T-helper 22 cell (primary cell): Measurements from ENCODE around the gene TCF7L2.

Experiments used
- DNase-seq: peaks from one replicate; pipeline ENCODE4 v3.0.0-alpha.2; 2020; ENCODE audit warnings: low read depth

Gene TCF7L2

GRCh38 chr10:113000442-113000841 is 50.4 kb downstream of the TCF7L2 start:
- DNase-seq, result no peak

- DNase-seq, result no peak
Measured at GRCh38 chr10:113000876-113001598, 51.0 kb downstream of the TCF7L2 start.

GRCh38 chr10:113001599-113002448 is 51.8 kb downstream of the TCF7L2 start:
- DNase-seq, result no peak

GRCh38 chr10:113002449-113002777 is 52.4 kb downstream of the TCF7L2 start:
- DNase-seq, result no peak

GRCh38 chr10:113003052-113003451 is 53.0 kb downstream of the TCF7L2 start:
- DNase-seq, result no peak

- no peak for DNase-seq
Measured at GRCh38 chr10:113004069-113004618, 54.1 kb downstream of the TCF7L2 start.

- no peak for DNase-seq
Measured at GRCh38 chr10:113005380-113005779, 55.3 kb downstream of the TCF7L2 start.

GRCh38 chr10:113006656-113007342 is 56.8 kb downstream of the TCF7L2 start:
- no peak for DNase-seq

GRCh38 chr10:113007343-113007771 is 57.3 kb downstream of the TCF7L2 start:
- DNase-seq, result peak; percentile 23

- DNase-seq, result no peak
Measured at GRCh38 chr10:113007821-113008220, 57.8 kb downstream of the TCF7L2 start.

GRCh38 chr10:113011592-113012374 is 61.7 kb downstream of the TCF7L2 start:
- DNase-seq, result no peak

- DNase-seq, result no peak
Measured at GRCh38 chr10:113015201-113015600, 65.2 kb downstream of the TCF7L2 start.

GRCh38 chr10:113017376-113017775 is 67.3 kb downstream of the TCF7L2 start:
- DNase-seq, result no peak

GRCh38 chr10:113018034-113018433 is 68.0 kb downstream of the TCF7L2 start:
- no peak for DNase-seq

- no peak for DNase-seq
Measured at GRCh38 chr10:113019096-113019495, 69.0 kb downstream of the TCF7L2 start.

- no peak for DNase-seq
Measured at GRCh38 chr10:113019692-113020474, 69.8 kb downstream of the TCF7L2 start.

GRCh38 chr10:113020475-113020753 is 70.4 kb downstream of the TCF7L2 start:
- DNase-seq, result no peak

GRCh38 chr10:113020838-113021237 is 70.8 kb downstream of the TCF7L2 start:
- no peak for DNase-seq

GRCh38 chr10:113021268-113022040 is 71.4 kb downstream of the TCF7L2 start:
- DNase-seq, result no peak

GRCh38 chr10:113022265-113022664 is 72.2 kb downstream of the TCF7L2 start:
- DNase-seq, result no peak
